ENCODE measurements around the gene SAPCD2.
"Not testable (repeated sequence)": the region's sequence is repeated elsewhere in the genome, so short reads cannot be mapped to it uniquely, and the experiment has no call there.

Gene SAPCD2

GRCh38 chr9:137066096-137066861 lies 4.1 kb downstream of the SAPCD2 start:
- in situ Hi-C loops (cut with MboI; ENCODE audit: low sequenced_read_pairs): no loop called here

- in situ Hi-C loops (cut with MboI; ENCODE audit: low sequenced_read_pairs): no loop called here
These were observed 4.9 kb downstream of the SAPCD2 start for GRCh38 chr9:137065336-137065967.

GRCh38 chr9:137064880-137065164 lies 5.5 kb downstream of the SAPCD2 start:
- in situ Hi-C loops (cut with MboI; ENCODE audit: low sequenced_read_pairs): no loop called here

GRCh38 chr9:137064027-137064879 lies 6.1 kb downstream of the SAPCD2 start:
- in situ Hi-C loops (cut with MboI; ENCODE audit: low sequenced_read_pairs): no loop called here

- in situ Hi-C loops (cut with MboI; ENCODE audit: low sequenced_read_pairs): no loop called here
These were observed 6.9 kb downstream of the SAPCD2 start for GRCh38 chr9:137063311-137064026.

GRCh38 chr9:137062798-137063197 lies 7.6 kb downstream of the SAPCD2 start:
- in situ Hi-C loops (cut with MboI; ENCODE audit: low sequenced_read_pairs): not testable (repeated sequence)

GRCh38 chr9:137062384-137062783 lies 8.0 kb downstream of the SAPCD2 start:
- in situ Hi-C loops (cut with MboI; ENCODE audit: low sequenced_read_pairs): no loop called here

- in situ Hi-C loops (cut with MboI; ENCODE audit: low sequenced_read_pairs): no loop called here
These were observed 11.7 kb downstream of the SAPCD2 start for GRCh38 chr9:137058521-137059234.

GRCh38 chr9:137057545-137057944 lies 12.8 kb downstream of the SAPCD2 start:
- in situ Hi-C loops (cut with MboI; ENCODE audit: low sequenced_read_pairs): no loop called here

GRCh38 chr9:137056739-137057415 lies 13.5 kb downstream of the SAPCD2 start:
- in situ Hi-C loops (cut with MboI; ENCODE audit: low sequenced_read_pairs): no loop called here

GRCh38 chr9:137055385-137056364 lies 14.7 kb downstream of the SAPCD2 start:
- in situ Hi-C loops (cut with MboI; ENCODE audit: low sequenced_read_pairs): no loop called here

- in situ Hi-C loops (cut with MboI; ENCODE audit: low sequenced_read_pairs): no loop called here
These were observed 15.4 kb downstream of the SAPCD2 start for GRCh38 chr9:137054932-137055384.

GRCh38 chr9:137053944-137054931 lies 16.1 kb downstream of the SAPCD2 start, which contains the start of gene ENTPD2:
TSS of gene ENTPD2 (minus strand) at chr9:137054061. CDS start at chr9:137053997, 64 bp downstream.
- in situ Hi-C loops (cut with MboI; ENCODE audit: low sequenced_read_pairs): no loop called here

GRCh38 chr9:137052998-137053943 lies 17.1 kb downstream of the SAPCD2 start:
- in situ Hi-C loops (cut with MboI; ENCODE audit: low sequenced_read_pairs): no loop called here

GRCh38 chr9:137052293-137052692 lies 18.1 kb downstream of the SAPCD2 start:
- in situ Hi-C loops (cut with MboI; ENCODE audit: low sequenced_read_pairs): no loop called here

- in situ Hi-C loops (cut with MboI; ENCODE audit: low sequenced_read_pairs): no loop called here
These were observed 19.1 kb downstream of the SAPCD2 start for GRCh38 chr9:137051145-137051724.
